HG03469 (cell line): ENCODE measurements around the gene IFIH1.

ENCODE experiments used
- ATAC-seq: cut with Tn5 transposase; IDR thresholded peaks from one replicate; pipeline ENCODE4 v1.9.1; 2021; ENCODE audit warnings: mild to moderate bottlenecking, moderate library complexity, moderate number of reproducible peaks; ENCODE audit not compliant: unreplicated experiment

IFIH1 gene

DNA sequence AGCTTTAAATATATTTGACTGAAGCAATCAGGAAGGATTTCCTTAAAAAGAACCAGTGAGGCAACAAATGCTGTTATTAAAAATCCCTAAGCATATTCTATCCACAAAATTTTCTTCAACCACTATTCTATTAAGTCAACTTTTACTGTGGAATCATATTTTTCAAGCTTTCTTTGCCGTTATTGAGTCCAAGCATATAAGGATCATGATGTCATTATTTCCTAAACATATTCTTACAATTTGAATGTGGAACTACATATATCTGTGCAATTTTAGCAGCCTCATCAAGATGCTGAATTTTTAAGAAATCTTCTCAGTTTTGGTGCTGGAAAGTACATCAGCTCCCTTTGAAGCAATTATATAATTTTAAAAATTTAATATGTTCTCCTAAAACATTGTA lies 5.6 kb downstream of the IFIH1 start:
- ATAC-seq, result no peak

- ATAC-seq, result peak; percentile 54
Measured at GRCh38 chr2:162308747-162309503, 9.6 kb downstream of the IFIH1 start.

- no peak for ATAC-seq
Measured at GRCh38 chr2:162305901-162306300, 12.6 kb downstream of the IFIH1 start.

DNA sequence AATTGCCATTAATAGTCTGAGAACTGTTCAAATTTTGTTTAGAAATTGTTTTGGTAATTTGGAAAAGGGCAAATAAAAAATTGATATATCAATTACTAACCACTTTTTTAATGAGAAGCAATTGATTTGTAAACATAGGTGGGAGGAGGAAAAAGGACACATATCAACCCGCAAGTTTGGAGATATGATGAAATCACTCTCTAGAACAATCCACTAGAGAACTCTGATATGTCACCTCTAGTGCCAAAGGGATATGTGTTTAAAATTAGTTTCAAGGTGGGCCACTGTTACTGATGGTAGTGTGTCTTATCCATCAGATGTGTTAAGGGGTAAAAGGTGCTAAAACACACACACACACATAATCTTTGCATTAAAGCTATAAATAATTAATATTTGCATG lies 16.6 kb downstream of the IFIH1 start:
- no peak for ATAC-seq

- ATAC-seq, result peak; percentile 78
Measured at GRCh38 chr2:162301151-162301804, 17.2 kb downstream of the IFIH1 start.

DNA sequence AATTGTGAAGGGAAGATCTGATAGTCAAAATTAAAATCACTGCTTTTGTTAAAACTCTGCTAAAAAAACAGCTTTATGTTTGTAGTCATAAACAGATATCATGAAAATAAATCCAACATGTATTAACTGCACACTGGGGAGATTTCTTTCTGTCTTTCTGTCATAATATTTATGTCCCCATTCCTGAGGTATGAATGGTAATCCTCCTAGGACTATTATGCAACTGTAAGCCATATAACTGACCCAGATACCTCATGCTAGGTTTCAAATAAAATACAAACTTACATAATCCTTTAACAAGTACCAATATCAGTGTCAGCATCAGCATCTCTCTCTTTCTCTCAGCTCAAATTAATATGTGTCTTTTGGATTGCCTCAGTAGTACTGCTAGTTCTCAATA lies 18.2 kb downstream of the IFIH1 start:
- ATAC-seq, result no peak

DNA sequence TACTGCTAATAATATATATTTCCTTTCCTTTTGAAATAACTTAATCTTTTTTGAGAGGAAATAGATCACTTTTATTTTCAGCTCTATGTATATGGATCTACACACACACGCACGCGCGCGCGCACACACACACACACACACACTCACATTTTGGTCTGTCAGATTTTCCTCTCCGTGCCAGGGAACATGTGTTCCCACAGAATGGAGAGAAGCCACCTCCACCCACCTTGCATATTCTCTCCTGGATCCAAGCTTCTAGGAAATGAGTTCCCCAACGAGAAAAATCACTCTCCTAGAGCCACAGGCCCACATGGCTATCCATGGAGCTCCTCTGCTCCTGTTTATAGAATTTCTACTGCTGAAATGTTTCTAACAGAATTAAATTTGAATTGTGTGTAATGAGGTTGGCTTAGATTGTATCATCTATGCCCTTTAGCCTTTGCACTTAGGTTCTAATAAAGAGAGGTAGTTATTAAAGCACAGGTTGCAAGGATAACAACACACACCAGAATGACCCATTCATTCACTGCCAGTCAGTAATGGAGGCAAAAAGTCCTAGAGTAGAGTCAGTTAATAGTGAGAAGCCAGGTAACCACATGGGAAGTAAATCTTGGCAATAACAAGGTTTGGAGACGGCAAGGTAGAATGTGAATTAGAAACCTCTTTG lies 19.7 kb downstream of the IFIH1 start:
- ATAC-seq, result no peak

DNA sequence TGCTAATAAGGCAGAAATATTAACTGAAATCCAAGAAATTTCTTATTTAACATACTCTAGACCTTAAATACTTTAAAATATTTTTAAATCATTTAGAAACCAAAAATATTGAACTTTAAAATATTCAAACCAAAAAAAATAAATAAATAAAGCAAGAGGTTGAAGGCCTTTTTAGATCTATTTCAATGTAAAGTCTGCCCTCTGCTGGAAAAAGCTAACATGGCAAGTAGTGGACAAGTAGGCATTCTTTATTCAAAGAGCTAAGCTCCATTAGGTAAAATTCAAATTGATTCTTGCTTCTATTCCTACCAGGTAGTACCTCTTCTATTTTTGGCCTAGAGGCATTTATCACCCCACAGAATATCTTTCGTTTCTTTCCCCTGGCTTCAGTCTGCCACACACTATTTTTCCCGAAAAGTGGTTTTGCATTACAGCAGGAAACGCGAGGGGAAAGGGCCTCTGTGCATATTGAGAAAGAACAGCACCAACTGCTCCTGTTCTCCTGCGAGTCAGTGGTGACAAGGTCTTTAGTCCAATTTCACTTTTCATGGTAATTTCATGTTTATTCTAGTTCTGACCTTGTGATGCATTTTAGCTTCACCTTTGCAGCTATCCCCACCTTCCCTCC lies 20.4 kb downstream of the IFIH1 start:
- ATAC-seq, result peak; percentile 37

GRCh38 chr2:162295009-162295408 lies 23.5 kb downstream of the IFIH1 start:
- no peak for ATAC-seq

GRCh38 chr2:162293122-162293786 lies 25.2 kb downstream of the IFIH1 start:
- no peak for ATAC-seq

DNA sequence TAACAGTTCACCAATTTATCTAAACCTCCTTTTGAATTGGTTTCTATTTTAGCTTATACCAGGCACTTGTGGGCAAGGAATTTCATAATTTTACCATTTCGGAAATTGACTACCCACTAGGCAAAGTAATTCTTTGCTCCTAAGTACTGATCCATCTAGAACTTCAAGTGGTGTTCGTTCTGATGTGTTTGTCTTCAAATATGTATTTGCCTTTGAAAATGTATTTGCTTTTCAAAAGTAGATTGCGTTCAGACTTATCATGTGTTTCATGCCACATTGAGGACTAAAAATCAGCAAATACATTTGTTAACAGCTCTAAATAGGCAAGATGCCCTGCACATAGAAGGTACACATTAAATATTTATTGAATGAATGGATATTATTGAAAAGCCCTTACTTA lies 26.7 kb downstream of the IFIH1 start:
- ATAC-seq, result no peak

DNA sequence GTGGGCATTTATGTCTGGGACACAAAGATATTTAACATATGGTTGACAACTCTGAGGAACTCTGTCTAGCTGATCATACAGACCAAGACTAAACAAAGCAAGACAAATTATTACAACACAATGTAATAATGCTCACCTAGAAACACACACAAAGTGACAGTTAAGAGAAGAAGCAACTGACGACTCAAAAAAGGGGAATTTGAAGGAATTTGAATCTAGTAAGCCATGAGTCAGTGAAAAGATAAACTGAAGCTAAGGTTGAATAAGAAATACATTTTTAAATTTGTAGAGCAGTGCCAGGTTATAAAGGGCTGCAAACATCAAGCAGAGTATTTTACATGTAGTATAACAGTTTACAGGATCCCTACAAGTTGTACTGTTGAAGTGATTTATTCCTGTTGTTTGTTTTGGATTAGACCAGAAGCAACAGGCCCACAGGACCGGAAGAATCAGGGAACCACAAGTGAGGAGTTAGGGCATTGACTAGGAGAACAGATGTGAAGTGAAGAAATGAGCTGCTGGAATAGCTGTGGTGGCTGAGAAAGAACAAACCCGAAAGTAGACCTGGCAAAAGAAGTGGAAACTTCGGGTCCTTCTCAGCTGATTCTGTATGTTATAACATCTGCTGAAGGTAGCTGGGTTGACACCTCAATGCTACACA lies 35.6 kb downstream of the IFIH1 start:
- ATAC-seq, result no peak

DNA sequence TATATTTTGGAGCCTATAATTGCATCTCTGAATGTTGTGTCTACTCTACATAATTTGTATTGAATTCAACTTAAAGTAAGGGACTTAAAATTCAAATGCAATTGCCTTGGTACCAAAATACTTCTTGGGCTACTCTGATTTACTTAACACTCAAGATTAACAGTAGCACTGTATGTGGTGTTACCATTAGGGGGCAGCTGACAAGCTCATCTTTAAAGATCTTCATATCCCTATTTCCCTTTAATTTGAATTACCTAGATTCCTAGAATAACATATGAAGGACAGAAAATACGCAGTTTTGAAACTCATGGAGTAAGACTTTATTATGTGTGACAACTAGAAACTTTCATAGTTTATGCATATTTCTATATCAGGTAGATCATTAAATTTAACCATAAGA lies 37.8 kb downstream of the IFIH1 start:
- ATAC-seq, result no peak

DNA sequence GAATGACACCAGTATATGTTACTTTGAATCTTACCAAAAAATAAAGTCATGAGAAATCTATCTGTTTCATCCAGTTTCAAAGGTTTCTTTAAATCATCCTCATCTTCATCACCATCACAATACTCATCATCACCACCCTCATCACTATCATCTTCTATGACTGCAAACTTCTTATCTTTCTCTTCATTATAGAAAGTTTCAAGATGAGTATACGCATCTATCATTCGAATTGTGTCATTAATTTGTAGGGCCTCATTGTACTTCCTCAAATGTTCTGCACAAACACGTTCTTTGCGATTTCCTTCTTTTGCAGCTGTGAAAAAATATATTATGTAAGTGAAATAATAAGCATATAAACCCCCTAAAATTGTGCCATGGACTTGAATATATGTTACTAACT lies 41.1 kb downstream of the IFIH1 start:
- no peak for ATAC-seq

DNA sequence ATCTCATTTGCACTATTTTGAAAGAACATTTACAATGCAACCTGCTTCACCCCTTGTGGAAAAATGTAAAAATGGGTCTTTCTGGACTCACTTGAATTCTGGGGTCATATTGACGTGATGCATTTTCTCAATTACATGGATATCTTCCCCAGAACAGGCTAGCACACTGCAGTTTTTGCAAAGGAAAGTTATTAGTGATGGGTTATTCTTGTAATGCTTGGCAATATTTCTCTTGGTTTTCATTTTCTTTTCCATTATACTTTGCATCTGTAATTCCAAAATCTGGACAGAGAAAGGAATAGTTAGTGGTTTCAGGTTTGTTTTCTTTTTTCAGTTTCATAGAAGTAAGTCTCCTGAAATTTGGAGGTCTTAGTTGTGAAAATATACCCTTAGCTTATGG lies 50.5 kb downstream of the IFIH1 start:
- no peak for ATAC-seq

DNA sequence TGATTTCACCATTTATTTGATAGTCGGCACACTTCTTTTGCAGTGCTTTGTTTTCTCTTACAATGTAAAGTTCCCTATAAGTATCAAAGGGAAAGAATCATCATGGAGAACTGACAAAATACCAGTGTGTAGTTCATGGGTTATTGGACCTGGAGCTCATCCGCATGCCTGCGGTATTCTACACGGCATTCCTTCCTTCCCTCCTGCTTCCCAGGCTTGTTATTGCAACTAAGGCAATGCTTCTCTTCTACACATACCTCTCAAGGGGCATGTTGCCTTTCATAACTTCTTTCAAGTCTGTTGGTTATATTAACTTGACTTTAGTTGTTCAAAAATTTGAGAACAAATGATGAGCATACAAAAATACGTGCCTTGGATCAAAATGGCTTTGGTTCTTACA lies 51.0 kb downstream of the IFIH1 start:
- ATAC-seq, result no peak

DNA sequence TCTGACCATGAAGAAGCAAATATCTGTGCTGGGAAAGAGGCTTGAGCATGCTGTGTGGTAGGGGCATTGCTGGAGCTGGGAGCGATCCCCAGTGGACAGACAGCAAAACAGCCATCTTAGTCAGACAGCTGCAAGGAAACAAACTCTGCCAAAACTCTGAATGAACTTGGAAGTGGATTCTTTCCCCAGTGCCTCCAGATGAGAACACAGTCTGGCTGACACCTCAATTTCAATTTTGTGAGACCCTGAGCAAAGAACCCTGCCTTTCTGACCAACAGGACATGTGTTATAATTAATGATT lies 52.1 kb downstream of the IFIH1 start:
- no peak for ATAC-seq

GRCh38 chr2:162265666-162266459 lies 52.6 kb downstream of the IFIH1 start:
- no peak for ATAC-seq

- peak; percentile 48 for ATAC-seq
Measured at GRCh38 chr2:162261032-162261945, 57.2 kb downstream of the IFIH1 start.
